ENCODE results near the gene LRP4.
A peak's percentile ranks its signal among the peaks of the same experiment; 100 is the strongest.

Gene LRP4

GRCh38 chr11:46845740-46846509, 72.4 kb downstream of the LRP4 start, which contains the start of gene CKAP5:
Gene CKAP5 (minus strand): TSS chr11:46846280. CDS start chr11:46821231, 25,049 bp downstream.
- peak; percentile 85 for DNase-seq (ENCODE audit: low read depth)

- DNase-seq (ENCODE audit: low read depth) = no peak
These were observed 73.0 kb downstream of the LRP4 start for GRCh38 chr11:46845440-46845739.

- DNase-seq (ENCODE audit: low read depth) = no peak
These were observed 78.2 kb downstream of the LRP4 start for GRCh38 chr11:46840116-46840515.

- no peak for DNase-seq (ENCODE audit: low read depth)
These were observed 79.8 kb downstream of the LRP4 start for GRCh38 chr11:46838501-46838900.

- DNase-seq (ENCODE audit: low read depth) = no peak
These were observed 80.5 kb downstream of the LRP4 start for GRCh38 chr11:46837860-46838259.

- no peak for DNase-seq (ENCODE audit: low read depth)
These were observed 81.5 kb downstream of the LRP4 start for GRCh38 chr11:46836870-46837269.

- DNase-seq (ENCODE audit: low read depth) = no peak
These were observed 81.9 kb downstream of the LRP4 start for GRCh38 chr11:46836431-46836830.

GRCh38 chr11:46835897-46836296, 82.5 kb downstream of the LRP4 start:
- no peak for DNase-seq (ENCODE audit: low read depth)

- peak; percentile 25 for DNase-seq (ENCODE audit: low read depth)
These were observed 83.5 kb downstream of the LRP4 start for GRCh38 chr11:46834821-46835220.

- DNase-seq (ENCODE audit: low read depth) = peak; percentile 51
These were observed 85.7 kb downstream of the LRP4 start for GRCh38 chr11:46832511-46833214.

GRCh38 chr11:46827995-46828394, 90.4 kb downstream of the LRP4 start:
- peak; percentile 10 for DNase-seq (ENCODE audit: low read depth)

GRCh38 chr11:46826310-46827044, 91.9 kb downstream of the LRP4 start:
- DNase-seq (ENCODE audit: low read depth) = peak; percentile 74

- peak; percentile 75 for DNase-seq (ENCODE audit: low read depth)
These were observed 109.4 kb downstream of the LRP4 start for GRCh38 chr11:46808799-46809431.

Measured in amniotic epithelial cell (primary cell).